NOMO-1 treated with DMSO at 0.1 percent for 48 hours (cell line): Measurements from ENCODE around the gene DNAJB2.
A peak's percentile ranks its signal among the peaks of the same experiment; 100 is the strongest.

Source experiments
- DNase-seq: peaks from one replicate; lab custom pipeline; 2025; ENCODE audit not compliant: unreplicated experiment; lab: John Stamatoyannopoulos, UW

The DNAJB2 gene

DNA sequence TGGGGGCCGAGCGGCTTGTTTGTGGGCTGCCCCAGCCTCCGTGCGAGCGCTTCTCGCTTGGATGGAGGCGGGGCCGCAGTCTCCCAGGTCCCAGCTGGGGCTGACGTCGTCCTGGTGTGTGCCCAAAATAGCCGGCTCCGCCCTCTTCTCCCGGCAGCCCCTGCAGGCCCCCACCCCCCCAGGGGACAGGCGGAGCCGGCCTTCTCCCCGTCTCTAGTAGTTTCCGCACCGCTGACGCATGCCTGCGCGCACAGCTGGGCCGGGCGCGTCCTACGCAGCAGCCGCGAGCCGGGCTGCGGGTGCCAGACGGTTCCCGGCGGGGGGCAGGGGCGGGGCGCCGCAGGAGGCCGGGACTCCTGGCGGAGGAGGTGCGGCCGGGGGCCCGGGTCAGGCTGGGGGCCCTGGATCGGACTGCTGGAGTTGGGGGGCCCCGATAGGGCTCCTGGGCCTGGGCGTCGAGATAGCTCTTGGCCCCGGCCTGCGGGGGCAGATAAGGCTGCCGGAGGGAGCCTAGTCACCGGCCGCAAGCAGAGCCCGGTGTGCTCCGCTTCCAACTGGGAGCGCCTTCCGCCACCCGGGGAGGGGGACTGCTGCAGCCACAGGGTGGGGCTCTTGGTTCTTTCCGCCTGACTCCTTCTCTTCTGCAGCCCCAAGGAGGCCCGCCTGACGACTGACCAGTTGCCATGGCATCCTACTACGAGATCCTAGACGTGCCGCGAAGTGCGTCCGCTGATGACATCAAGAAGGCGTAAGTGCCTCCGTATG is at the start of gene DNAJB2:
DNAJB2 (plus strand) TSS at position 216 of the 765 bp plus-strand sequence; CDS start at position 684, 468 bp downstream.
- DNase-seq: peak; percentile 97

GRCh38 chr2:219230059-219230540 is 49.1 kb upstream of the DNAJB2 start:
- DNase-seq: peak; percentile 33

DNA sequence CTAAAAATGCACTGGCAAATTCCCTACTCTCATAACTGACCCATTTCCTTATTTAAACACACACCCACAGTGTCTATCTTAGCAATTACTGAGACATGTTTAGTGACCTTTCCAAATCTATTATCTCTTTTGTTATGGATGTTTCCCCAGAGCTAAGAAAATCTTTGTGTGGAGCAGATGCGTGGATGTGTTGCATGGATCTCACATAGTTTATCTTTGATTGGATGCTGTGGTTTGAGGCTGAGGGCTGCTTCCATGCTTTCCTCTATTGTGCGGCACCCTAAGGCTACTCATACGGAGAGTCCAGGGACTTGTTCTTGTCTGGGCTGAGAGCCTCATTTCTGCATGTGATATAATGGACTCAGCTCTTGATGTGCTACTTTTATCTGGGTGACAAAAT is 44.8 kb upstream of the DNAJB2 start:
- no peak for DNase-seq

GRCh38 chr2:219243291-219243761 is 35.8 kb upstream of the DNAJB2 start:
- DNase-seq: peak; percentile 64

- DNase-seq: no peak
Measured at GRCh38 chr2:219244789-219245147, 34.4 kb upstream of the DNAJB2 start.

DNA sequence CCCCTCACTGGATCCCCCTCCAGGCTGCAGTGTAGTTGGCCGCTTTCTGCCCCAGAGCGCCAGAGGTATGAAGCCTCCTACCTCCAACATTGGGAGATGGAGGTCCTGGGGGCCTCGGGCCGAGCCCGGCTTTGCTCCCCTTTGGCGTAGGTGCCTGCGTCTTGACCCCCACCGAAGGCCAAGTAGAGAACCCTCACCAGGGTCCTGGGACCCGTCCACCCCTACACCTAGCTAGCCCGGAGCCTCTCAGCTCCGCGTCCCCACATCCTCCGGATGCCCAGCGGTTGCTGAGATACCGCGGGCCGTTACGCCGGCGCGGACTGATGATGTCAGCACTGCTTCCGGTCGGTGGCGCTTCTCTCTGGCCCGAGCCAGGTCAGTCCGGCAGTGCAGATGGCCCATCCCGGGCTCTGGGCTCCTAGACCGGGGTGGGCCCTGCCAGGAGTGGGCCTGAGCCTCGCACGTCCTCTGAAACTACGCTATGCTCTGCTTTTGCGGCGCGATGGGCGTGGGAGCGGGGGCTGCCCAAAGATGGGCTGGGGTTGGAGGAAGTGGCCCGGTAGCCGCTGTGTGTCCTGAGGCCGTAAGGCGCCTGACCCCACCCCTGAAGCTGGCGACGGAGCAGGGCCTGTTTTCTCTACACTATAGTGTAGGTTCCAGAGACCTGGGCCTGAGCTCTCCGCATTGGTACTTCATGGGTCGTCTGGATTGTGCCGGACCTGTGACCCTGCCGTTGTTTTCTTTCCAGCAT is 33.8 kb upstream of the DNAJB2 start, which contains the start of the genes GLB1L and STK16:
GLB1L (minus strand) TSS at position 297 of the 751 bp plus-strand sequence. CDS start 1,871 bp downstream, outside the sequence.
STK16 (plus strand) TSS at position 332 of the 751 bp plus-strand sequence. CDS start 521 bp downstream, outside the sequence.
- peak; percentile 74 for DNase-seq

DNA sequence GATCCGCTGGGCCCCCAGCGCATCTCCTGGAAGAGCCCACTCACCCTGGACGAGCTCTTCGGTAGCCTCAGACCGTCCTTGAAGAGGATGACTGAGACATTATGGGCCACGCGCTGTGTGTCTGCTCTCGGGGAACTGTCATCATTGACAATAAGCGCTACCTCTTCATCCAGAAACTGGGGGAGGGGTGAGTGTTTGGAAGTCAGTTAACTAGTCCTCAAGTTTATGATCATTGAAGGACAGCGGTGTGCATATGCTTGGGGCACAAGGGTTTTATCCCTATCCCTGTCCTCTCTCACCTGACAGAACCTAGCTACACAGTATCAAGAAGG is 33.3 kb upstream of the DNAJB2 start:
- no peak for DNase-seq

- no peak for DNase-seq
Measured at GRCh38 chr2:219246559-219246958, 32.6 kb upstream of the DNAJB2 start.

GRCh38 chr2:219247678-219248642 is 31.2 kb upstream of the DNAJB2 start:
- DNase-seq: no peak

- DNase-seq: no peak
Measured at GRCh38 chr2:219248845-219249202, 30.3 kb upstream of the DNAJB2 start.

DNA sequence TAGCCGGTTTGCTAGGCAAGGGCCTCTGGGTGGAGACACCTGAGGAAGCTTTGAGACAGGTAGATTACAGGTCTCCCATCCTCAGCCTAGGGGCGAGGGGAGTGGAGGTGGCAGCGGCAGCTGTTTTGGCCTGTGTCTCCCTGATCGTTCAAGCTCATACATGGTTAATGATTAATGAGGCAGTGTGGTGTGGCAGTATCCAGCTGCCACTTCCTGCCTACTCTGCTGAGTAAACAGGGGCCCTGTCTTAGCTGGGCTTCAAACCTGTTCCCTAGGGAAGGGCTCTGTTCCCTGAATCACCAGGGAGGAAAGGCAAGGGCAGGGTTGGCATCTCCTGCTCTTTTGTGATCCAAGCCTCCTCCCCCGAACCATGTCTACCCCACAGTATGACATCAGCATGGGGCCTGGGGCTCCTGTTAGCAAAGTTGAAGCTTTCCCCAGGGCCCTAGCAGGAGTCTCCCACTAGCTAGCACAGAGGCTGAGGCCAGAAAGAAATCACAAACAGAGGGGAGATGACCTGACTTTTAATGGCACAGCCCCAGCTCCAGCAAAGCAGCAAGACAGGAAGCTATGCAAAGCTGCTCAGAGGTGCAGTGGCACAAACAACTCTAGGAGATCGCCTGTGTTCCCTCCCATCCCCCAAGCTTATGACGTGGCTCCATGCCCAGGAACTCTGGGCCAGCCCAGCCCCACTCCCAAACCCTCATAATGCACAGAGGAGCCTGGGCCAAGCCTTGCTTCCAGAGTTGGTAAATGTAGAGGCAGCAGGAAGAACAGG is 29.8 kb upstream of the DNAJB2 start:
- DNase-seq: peak; percentile 57

DNA sequence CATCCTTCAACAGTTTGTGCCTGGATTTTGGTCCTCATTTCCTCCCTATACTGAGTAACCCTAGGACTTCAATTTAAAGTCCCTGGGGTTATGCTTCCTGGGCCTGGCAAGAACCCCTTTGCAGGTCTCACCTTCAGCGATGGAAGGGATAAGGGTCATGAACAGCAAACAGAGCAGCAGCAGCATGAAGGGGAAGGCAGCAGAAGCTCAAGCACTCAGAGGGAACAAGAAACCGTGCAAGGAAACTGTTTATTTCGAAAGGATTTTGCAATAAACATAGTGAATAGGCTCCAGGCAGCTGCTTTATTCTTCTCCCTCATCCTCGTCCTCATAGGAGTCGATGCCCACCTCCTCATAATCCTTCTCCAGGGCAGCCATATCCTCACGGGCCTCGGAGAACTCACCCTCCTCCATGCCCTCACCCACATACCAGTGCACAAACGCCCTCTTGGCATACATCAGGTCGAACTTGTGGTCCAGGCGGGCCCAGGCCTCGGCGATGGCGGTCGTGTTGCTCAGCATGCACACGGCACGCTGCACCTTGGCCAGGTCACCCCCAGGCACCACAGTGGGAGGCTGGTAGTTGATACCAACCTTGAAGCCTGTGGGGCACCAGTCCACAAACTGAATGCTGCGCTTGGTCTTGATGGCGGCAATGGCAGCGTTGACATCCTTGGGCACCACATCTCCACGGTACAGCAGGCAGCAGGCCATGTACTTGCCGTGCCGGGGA is 29.0 kb upstream of the DNAJB2 start:
- DNase-seq: peak; percentile 70

GRCh38 chr2:219251656-219252055 is 27.5 kb upstream of the DNAJB2 start:
- DNase-seq: no peak

- no peak for DNase-seq
Measured at GRCh38 chr2:219252084-219252483, 27.1 kb upstream of the DNAJB2 start.

GRCh38 chr2:219252570-219252899 is 26.6 kb upstream of the DNAJB2 start:
- DNase-seq: no peak

DNA sequence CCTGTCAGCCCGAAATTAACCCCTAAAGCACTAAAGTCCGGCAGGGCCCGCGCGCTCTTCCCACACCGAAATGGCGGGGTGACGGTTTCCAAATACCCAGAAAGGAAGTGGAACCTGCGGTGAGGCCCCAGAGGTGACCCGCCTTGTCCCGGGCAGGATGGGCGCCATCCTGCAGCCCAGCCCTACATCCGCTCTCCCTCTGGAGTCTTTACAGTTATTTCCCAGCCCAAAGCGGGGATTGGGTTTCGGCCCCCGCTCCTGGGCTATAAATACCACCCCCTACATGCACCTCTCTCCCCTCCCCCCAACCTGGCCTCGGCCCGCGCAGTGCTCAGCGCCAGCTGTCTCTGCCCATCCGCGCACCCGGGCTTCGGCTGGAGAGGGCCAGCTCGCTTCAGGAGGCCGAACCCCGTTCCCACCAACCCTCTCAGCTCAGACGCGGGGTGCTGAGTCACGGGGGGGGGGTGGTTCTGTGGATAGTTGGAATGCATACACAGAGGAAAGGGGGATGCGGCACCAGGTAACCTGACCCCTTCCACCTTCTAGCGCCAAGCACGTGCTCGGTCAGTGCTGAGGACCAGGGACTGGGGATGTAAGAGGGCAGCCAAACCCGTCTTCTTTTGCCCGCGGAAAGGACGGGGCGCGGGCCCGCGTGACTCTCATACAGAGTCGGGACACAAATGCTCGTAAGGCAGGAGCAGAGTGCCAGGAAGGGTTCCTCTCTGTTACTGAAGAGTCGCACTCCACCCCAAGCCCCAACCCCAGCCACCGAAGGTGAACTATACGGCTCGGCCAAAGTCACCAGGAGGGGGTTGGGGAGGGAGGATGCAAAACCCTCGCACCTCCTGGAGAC is 26.0 kb upstream of the DNAJB2 start, which contains the start of gene TUBA4B:
TUBA4B (plus strand) TSS at position 344 of the 853 bp plus-strand sequence; CDS start at position 509, 165 bp downstream.
- peak; percentile 55 for DNase-seq

DNA sequence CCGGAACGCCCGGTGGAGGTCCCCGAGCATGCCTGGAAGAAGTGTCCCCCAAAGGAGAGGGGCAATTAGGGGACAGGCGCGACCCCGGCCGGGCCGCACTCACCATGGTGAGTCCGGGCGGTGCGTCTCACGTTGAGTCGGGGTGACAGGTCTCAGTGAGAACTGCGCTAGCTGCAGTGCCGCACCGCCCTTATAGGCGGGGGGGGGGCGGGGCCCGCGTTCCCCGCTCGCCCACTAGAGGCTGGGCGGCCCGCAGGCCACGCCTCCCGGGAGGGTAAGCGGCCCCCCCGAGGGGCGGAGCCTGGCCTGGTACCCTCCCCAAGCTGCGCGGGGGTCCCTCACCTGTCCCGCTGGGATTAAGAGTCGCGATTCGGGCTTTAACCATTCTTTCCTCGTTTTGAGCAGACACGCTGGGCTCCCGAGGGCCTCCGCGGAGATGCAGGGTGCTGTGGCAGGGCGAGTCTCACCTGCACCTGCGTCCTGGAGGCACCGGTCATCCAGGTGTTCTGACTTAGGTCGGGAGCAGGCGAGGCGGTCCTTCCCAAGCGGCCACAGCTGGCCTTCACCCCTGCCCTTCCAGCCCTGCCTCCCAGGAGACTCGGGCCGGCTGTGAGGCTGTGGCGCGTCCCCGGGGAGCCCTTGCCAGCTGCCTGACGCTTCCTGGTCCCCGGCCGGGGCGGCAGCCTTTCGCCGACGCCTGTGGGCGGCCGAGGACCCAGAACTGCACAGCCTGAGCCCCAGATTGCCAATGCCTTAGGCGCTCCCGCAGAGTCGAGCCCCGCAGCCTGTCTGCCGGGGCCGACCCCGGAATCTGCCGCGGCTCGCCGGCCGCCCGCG is 25.2 kb upstream of the DNAJB2 start, which contains the start of gene TUBA4A:
TUBA4A (minus strand) TSS at position 166 of the 837 bp plus-strand sequence; CDS start at position 106, 60 bp downstream.
- DNase-seq: peak; percentile 66
